Heart left ventricle (tissue), 13 donors: ENCODE measurements around the gene ATP2B2.

Source experiments
- CTCF ChIP-seq, 12 donors: fragments of 200-600 bp; sonication (generic) in 4 of 12; IDR thresholded peaks; one replicate each; pipeline versions ENCODE4 v1.5.0 to v1.8.0; 2018 to 2022; ENCODE audit warnings: antibody characterized with exemption in 12 of 12, mild to moderate bottlenecking in 5 of 12
- POLR2A ChIP-seq, 2 donors: fragments of 450-650 bp; IDR thresholded peaks; one replicate each; pipeline ENCODE4 v1.6.1; 2017; ENCODE audit warnings: antibody characterized with exemption in 2 of 2, mild to moderate bottlenecking in 2 of 2, moderate library complexity in 2 of 2
- donor health status: ischemic (EF 13 %, LVEDD 7.1; RV severe dilation, severe dysfunction).
- donor health status: DM: no; HTN: yes; CAD: no.
- donor health status: DM: no; HTN: no; CAD: no.
- donor health status: ischemic (EF 25% LVEDD 6.9; RV normal size, moderate dysfunction).
- donor health status: ischemic (EF 25% LVEDD 5.7; RV mildly dilated, moderate dysfunction).
- donor health status: ischemic (EF 35%, LVEDD 5.7; RV mildly dilated, moderate dysfunction).
- donor health status: nonischemic (EF 11% LVEDD 7.7; RV severe dilation, severe dysfunction).
- donor health status: DM: yes; HTN: yes; CAD: no.
- donor health status: PGD.
- donor health status: ischemic (EF 29% LVEDD 5.4; RV normal size, mild dysfunction).
- donor health status: nonischemic (EF 23%, LVEDD 6.1; RV moderate dilation, normal function).

DNA sequence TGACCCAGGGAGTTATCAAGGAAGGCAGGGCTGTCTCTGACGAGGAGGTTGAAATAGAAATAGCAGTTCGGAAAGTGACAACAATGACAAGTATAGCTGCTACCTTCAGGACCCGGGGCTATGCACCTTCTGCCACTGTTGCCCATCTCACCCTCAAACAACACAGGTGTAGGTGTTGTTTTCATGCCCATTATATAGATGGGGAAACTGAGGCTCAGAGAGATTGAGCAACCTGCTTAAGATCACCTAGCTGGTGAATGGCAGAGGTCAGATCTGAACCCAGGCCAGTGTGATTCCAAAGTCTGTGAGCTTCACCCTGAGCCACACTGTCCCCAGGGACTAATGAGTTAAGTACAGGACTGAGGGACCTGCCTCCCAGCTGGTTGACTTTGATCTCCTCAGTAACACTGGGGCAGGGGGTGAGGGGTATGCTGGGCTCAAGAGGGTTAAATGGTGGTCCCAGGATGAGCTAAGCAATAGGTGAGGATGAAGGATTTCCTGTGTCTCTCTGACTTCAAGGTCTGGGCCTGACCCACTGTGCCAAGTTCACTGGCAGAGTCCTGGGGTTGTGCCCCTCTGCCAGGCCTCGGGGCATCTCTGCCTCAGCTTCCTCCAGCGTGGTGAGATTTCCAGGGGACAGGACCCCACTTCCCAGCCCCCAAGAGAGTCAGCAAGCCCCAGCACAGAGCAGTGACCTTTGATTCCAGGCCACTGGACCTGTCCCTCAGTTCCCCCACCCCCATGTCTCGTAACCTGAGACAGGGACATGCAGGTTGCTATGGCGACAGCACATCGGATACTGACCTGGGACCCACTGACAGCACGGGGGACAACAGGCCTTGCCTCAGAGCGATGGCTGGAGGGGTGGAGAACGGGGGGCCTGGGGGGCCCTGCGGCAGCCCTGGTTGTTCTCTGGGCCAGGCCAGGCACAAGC lies 35.0 kb downstream of the ATP2B2 start:
- no peak for TF ChIP-seq CTCF (IDR thresholded peaks at IDR 0.05)
- no peak for TF ChIP-seq POLR2A (IDR thresholded peaks at IDR 0.05)
